ENCODE data around the gene RFX2.
A peak's percentile ranks its signal among the peaks of the same experiment; 100 is the strongest.

Gene RFX2

DNA sequence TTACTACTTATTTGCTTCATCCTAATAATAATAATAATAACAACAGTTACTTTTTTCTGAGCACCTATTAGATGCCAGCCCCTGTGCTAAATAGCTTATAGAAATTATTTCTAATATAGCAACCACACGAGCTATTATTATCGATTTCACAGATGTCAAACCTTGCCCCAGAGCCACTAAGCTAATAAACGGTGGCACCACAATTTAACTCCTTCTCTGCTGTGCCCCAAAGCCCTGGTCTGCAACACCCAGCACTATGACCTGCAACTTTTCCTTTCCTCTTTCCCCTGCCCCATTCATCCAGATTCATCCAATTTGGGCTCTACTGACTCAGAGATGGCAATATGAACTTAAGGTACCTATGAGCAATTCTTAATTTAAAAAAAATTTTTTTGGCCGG lies 6.4 kb downstream of the RFX2 start:
- DNase-seq (ENCODE audit: low spot score), result no peak

DNA sequence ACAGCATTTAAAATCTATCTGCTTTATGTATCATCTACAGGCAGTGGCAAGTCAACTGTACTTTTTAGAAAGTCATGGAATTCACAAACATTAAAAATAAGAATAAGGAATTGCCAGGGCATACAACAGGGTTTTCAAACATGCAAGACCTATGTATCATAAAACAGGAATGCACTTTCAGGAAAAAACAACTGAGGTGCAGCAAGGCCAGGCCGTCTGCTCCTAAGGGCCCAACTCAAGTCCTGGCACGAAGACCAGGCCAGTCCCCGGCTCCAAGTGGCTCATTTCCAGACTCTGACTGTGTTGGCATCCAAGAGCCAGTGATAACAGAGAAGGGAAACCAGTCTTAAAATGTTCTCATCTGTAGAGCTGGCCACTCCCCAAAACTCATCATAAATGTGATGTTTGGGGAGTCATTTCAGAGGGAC lies 7.1 kb downstream of the RFX2 start:
- no peak for DNase-seq (ENCODE audit: low spot score)

DNA sequence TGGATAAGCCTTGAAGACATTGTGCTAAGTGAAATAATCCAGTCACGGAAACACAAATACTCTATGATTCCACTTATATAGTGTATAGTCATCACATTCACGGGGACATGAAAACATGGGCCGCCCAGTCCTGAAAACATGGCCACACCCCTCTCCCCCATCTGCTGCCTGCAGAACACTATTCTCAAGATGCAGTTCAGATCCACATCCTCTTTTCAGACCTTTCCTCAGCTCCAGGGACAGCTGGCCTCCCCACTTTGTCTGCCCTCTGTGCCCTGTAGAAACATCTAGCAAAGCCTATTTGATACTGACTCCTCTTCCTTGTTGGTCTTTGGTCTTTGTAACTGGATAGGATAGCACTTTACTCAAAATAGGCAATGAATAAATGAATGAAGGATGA lies 8.3 kb downstream of the RFX2 start:
- DNase-seq (ENCODE audit: low spot score), result no peak

DNA sequence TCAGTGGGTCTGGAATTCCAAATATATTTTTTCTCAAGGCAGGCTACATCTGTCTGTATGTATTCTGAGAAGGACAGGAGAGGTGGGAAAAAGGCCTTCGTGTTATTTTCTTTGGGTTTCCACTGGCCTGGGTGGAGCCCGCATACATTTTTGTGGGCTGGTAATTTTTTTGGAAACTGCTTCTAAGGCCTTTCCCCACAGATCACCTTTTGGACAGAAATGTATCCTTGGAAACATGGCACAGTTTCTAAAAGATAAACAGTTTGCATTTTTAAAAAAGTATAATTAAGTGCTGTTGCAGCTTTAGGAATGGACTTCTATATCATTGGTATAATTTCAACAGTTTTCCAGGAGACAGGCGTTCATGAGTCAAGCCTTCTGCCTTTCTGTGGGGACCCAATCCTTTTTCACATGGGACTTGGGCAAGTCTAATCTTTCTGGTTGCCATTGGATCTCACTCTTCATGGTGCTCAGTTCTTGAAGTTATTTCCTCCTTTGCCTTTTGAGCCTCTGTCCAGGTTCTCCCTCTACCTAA lies 8.9 kb downstream of the RFX2 start:
- no peak for DNase-seq (ENCODE audit: low spot score)

DNA sequence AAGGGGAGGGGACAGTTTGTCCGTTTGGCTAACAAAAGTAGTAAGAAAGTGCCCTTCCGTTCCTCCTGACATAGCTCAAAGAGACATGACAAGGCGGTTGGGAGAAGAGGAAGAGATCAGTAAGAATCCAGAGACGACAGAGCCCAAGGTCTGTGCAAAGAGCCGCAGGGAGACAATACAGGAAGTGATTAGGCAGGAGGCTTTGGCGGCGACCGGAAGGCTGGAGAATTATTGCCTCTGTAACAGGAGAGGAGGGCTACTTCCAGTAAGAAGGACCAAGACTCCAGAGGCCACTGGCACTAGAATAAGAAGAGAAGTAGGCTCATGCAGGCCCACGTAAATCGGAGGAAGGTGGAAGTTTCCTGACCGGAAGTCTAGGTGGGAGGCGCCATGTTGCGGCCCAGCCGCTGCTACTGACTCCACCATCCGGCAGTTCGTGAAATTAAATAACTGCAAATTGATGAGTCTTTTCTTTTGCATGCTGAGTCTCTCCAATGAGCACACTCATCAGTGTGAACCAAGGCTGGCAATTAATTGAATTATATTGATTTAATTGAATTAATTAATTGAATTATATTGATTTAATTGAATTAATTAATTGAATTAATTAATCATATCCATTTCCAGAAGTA lies 9.9 kb downstream of the RFX2 start:
- peak; percentile 21 for DNase-seq (ENCODE audit: low spot score)

DNA sequence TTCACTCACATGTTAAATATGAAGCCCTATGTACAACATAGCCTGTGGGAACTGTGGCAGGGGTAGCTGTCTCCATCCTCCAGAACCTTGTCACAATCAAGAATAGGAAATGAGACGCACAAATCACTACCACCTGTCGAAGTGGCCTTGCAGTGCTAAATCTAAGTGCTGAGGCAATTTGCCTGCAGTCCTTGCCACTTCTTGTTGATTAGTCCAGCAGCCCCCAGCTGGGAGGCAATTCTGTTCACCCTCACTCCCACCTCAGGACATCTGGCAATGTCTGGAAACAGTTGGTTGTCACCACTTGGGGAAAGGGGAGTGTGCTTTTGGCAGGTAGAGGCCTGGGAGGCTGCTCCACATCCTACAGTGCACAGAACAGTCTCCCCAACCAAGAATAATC lies 10.7 kb downstream of the RFX2 start:
- no peak for DNase-seq (ENCODE audit: low spot score)

DNA sequence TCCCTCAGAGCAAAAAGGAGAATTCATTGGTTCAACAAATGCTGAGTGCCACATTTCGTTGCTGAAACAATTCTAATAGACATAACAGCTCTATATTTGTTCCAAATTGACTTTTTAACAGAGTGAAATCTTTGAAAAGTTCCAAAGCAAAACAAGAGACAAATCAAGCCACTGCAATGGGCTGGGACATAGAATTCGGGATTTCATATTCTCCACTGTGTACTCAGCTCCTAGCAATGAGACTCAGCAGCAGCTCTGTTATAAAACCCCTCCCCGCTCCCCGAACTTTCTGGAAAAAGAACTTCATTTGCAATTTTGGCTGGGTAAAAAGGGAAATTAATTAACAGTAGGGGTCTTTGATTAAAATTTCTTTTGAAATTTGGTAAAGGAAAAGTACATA lies 11.3 kb downstream of the RFX2 start:
- DNase-seq (ENCODE audit: low spot score), result no peak

DNA sequence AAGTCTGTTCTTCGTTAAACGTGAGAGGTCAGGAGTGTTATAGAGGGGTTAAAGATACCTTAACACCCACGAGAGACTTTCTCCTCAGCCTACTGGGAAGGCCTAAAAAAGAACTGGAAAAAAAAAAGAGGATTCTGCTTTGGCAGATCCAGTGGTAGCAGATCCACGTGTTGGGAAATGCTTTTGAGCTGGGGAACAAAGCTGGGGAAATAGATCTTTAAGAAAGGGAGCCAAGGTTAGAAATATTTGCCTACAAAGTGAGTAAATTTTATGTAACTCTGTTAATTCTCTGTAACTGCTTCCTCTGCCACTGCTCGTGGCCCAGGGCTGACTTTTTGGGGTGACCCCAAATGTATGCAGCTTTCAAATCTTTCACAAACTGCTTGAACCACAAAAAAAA lies 11.7 kb downstream of the RFX2 start:
- DNase-seq (ENCODE audit: low spot score), result no peak

DNA sequence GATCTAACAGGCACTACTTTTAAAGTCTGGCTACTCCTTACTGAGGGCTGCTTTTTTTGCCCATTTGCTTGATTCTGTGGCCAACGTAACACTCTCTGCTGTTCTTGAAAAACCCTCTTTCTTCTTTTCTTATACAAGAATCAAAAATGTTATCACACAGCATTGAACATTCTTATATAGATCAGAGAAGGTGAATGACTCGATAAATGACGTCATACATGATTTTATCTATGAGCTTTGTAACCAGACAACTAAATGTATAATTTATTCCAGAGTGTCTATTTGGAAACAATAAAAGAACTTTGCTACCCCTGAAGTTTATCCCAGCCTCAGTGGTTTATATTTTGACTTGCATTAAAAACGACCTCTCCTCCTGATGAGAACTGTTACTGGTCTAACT lies 12.4 kb downstream of the RFX2 start:
- no peak for DNase-seq (ENCODE audit: low spot score)

DNA sequence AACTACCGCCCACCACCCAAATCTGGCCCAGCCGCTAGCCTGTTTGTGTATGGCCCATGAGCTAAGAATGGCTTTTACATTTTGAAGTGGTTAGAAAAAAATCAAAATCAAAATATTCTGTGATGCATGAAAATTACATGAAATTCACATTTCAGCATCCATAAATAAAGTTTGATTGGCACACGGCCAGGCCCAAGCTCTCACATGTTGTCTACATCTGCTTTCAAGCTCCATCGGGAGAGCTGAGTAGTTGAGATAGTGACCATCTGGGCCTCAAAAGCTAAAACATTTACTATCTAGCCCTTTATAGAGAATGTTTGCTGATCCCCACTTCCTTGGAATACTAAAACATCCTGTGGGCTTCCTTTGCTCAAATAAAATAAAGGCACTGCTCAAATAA lies 14.5 kb downstream of the RFX2 start:
- DNase-seq (ENCODE audit: low spot score), result no peak

DNA sequence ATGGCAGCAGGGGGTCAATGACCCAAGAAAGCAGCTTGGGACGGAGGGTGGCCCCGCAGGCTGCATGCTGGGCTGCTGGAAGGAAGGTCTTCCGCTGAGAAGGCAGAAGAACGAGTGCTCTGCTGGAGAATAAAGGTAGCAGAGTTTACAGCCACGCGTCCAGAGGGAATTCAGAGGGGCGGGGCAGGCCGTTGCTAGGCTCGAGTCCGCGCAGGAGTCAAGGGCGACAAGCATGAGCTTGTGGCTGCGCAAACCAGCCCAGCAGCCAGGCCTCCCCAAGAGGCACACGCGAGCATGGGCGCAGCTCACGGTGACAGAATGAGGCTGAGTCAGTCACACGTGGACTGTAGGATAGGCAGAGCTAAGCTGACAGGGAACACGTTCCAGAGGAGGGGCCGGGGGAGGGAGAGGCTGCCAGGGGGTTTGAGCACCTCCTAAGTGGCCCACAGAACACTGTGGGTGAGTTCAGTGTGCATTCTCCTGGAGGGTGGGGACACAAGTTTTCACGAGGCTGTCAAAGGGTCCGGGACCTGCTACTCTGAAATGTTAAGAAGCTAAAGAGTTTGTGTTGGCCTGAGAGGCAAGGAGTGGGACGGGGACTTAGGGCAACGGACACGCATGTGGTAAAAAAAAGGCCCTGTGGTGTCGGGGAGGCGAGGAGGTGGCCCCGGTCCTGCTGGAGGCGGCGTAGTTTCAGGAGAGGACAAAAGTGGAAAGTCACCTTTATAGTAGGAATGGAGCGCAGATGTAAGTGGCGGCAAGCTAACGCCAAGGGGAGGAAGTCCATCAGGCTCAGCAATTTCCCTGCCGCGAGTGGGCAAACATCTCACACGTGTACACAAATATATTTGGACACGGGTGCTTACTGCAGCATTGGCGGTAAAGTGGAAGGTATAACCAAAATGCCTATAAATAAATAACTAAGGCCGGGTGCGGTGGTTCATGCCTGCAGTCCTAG lies 17.7 kb downstream of the RFX2 start:
- no peak for DNase-seq (ENCODE audit: low spot score)

DNA sequence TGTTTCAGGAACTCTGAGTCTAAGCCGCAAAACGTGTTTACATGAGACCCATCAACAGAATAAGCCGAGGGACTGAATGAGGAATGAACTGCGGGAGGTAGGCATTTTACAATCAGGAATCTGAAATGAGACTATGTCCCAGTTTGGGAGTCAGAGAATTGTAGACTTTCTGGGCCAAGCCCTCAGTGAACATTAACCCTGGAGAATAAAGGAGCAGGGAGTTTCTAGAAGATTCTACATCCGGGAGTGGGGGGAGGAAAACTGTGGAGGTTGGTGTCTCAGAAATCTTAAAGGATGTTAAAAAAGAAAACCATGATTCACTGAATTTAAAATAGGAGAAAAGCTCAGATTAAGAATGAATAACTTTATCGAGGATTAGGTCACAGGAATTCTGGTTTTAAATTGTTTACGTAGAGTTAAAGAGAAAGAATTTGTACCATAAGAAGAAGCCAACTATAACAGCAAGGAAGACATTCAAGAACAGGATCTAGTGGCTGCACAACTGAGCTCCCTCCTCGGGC lies 18.5 kb downstream of the RFX2 start:
- no peak for DNase-seq (ENCODE audit: low spot score)

DNA sequence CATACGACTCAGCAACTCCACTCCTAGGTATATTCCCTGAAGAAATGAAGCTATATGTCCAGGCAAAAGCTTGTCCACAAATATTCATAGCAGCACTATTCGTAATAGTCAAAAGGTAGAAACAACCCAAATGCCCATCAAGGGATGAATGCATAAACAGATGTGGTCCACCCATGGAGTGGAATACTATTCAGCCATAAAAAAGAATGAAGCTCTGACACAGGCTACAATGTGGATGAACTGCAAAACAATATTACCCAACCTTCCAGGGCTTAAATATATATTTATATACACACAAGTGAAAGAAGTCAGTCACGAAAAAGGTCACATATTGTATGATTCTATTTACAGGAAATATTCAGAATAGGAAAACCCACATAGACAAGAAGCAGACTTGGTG lies 19.7 kb downstream of the RFX2 start:
- no peak for DNase-seq (ENCODE audit: low spot score)

DNA sequence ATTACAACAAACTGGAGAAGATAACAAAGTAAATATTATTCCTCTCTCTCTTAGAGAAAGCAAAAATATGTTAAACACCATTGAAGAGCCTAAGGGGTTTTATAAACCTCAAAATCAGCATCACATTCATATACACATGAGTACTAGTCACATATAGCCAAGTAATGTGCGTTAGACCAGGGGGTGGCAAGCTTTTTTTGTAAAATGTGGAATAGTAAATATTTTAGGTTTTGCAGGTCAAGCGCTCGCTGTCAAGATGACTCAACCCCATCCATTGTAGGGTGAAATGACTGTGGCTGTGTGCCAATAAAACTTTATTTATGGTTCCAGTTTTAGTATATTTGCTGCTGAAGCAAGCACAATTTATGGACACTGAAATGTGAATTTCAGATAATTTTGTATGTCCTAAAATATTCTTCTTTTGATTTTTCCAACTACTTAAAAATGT lies 21.7 kb downstream of the RFX2 start:
- no peak for DNase-seq (ENCODE audit: low spot score)

DNA sequence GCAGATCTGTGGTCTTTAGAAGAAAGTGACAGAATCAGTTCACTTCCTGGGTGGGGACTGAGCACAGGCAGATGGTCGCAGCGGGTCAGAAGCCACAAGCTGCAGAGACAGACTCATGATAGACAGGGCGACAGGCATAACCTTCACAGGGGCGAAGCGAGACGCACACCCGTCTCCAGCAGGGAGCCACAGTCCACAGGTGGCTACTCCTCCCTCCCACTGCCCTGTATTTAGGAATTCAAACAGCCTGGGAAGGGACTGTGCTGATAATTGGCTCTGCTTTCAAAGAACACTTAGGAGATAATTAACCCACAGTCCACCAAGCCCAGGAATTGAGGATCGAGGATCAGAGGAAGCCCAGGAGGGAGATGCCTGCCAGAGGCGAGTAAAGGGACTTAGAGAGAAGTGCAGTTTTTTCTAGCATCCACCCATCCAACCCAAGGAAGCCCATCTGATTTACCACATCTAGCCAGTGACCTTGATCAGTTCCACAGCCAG lies 23.2 kb downstream of the RFX2 start:
- DNase-seq (ENCODE audit: low spot score), result peak; percentile 39

DNA sequence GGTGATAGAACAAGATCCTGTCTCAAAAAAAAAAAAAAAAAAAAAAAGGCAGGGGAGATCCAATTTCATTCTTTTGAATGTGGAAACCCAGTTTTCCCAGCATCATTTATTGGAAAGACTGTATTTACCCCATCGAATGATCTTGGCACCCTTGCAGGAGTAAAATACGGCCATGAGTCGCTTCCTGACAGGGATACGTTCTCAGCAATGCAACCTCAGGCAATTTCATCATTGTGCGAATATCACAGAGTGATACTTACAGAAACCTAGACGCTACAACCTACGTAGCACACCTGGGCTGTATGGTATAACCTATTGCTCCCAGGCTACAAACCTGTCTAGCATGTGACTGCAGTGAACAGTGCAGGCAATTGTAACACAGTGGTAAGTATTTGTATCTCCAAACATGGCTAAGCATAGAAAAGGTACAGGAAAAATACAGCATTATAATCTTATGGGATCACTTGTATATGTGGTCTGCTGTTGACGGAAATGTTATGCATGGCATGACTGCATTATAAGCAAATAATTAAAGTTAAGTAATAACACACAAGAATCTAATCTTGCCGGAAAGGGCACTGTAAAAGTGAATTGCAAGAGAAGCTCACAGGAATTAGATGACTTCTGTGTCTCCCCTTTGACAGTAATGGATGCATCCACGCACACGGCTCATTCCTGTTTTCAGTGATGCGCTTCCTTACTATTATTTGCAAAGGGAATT lies 24.1 kb downstream of the RFX2 start:
- no peak for DNase-seq (ENCODE audit: low spot score)

DNA sequence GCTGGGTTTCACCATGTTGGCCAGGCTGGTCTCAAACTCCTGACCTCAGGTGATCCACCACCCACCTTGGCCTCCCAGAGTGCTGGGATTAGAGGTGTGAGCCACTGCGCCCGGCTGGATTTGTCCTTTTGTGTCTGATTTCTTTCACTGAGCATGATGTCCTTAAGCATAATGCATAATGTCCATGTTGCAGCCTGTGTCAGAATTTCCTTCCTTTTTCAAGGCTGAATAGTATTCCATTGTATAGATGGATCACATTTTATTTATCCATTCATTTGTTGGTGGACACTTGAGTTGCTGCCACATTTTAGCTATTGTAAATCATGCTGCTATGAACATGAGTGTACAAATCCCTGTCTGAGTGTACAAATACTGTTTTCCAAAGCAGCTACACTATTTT lies 25.5 kb downstream of the RFX2 start:
- DNase-seq (ENCODE audit: low spot score), result no peak

DNA sequence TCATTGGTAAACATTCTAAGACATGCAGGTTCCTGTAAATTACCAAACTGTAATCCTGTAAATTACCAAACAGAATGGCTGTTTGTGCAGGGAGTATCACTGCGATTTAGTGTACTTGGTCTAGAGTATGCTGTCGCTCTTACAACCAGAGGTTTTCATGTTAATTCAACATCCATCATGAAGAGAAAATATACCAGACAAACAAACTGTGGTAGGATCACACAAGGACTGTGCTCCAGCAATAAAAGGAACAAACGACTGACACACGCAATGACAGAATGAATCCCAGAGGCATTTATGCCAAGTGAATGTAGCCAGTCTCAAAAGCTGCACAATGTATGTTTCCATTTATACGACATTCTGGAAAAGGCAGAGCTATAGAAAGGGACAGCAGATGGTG lies 31.2 kb downstream of the RFX2 start:
- no peak for DNase-seq (ENCODE audit: low spot score)

DNA sequence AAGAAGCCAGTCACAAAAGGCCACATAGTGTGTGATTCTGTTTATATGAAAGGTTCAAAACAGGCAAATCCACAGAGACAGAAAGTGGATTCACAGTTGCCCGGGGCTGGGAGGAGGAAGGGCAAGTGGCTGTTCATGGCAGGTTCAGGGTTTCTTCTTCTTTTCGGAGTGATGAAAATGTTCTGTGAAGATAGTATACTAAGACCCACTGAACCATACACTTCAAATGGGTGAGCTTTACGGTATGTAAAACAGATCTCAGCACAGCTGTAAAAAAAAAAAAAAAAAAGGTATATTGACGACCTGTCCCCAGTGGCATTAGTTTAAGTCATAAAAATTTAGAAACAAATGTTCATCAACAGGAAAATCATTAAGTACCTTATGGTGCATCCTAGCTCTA lies 32.2 kb downstream of the RFX2 start:
- no peak for DNase-seq (ENCODE audit: low spot score)

DNA sequence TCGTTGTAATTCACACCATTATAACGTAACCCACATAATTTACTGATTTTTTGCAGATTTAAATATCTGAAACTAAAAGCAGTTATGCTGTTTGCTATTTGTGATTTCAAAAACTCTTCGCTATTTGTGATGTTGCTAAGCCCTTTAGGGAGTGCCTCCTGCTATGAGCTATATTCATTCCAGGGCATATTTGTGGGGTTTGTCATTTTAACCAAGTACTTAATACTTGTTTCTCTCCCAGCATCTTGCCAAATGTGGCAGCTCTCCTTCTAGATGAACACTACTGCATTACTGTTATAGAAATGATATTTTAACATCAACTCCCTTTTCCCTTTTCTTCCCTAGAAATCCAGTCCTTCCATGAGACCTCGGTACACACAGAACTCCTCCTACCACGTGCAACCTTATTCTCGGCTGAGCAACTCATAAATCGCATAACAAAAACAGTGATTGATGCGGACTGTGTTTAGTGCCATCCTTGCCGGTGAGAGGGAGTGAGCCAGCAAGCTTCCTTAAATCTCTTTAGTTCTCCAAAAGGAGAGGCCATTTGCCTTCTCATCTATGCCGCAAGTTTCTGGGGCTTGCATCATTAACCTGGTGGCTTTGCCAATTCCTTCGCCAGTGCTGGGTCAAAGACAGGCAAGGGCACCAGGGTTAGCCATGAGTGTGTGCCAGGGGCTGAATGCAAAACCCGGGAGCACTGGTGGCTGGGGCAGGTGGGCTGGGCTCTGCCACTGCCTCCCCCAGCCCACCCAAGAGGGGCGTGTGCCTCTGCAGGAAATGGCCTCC lies 33.4 kb downstream of the RFX2 start:
- DNase-seq (ENCODE audit: low spot score), result no peak

DNA sequence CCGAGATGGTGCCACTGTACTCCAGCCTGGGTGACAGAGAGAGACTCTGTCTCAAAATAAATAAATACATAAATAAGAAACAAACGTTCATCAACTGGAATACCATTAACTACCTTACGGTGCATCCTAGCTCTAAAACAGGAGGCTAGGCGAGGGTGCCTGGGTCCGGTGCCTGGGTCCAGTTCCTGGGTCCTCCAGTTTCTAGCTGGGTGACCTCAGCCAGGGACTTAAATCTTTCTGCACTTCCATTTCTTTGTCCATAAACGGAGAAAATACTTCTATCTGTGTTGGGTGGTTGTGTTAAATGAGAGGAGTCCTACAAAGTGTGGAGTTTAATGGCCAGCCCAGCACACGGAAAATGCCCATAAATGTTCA lies 34.0 kb downstream of the RFX2 start:
- DNase-seq (ENCODE audit: low spot score), result no peak

Data from CD4-positive, alpha-beta T cell treated with Interleukin-15 for 4 hours (primary cell).